CD4-positive, alpha-beta T cell (primary cell): ENCODE results near the gene HIVEP3. TPM values are rescaled to one million over a fixed set of nuclear protein-coding genes. Genes with fewer than 3 reads are reported as not detected.

ENCODE experiments used
- ATAC-seq: fragments of 200-7000 bp; cut with Tn5 transposase; one replicate; pipeline ENCODE4 v1.10.0; 2022; ENCODE audit warnings: mild to moderate bottlenecking; ENCODE audit not compliant: poor library complexity
- CTCF ChIA-PET: fragments of 350-600 bp; sonication (Branson Sonifier 250); formaldehyde crosslinking; loops from one replicate; lab custom pipeline; 2021; ENCODE audit warnings: antibody characterized with exemption, inconsistent platforms; lab: Charles Lee
- POLR2A ChIA-PET: fragments of 350-600 bp; sonication (Branson Sonifier 250); formaldehyde crosslinking; loops from one replicate; lab custom pipeline; 2021; ENCODE audit warnings: antibody characterized with exemption, inconsistent platforms; lab: Charles Lee
- DNase-seq, 14 experiments: peaks; one replicate each; pipeline ENCODE4 v3.0.0-alpha.2; 2013 to 2020; ENCODE audit warnings: mixed read lengths in 2 of 14
- H3K27ac ChIP-seq, 2 donors: one replicate each; pipeline versions ENCODE4 v1.5.1 to v1.7.0; 2013; ENCODE audit warnings: low read length in 2 of 2, low read depth in 1 of 2, mild to moderate bottlenecking in 1 of 2
- H3K27me3 ChIP-seq, 2 experiments: 1 replicate in 1 of 2; 2 replicates in 1 of 2; pipeline versions ENCODE4 v1.6.1 to v1.7.0; 2013; ENCODE audit warnings: low read length in 2 of 2, control low read depth in 1 of 2, mild to moderate bottlenecking in 1 of 2, moderate library complexity in 1 of 2; ENCODE audit not compliant: insufficient read depth in 2 of 2, control insufficient read depth in 1 of 2
- H3K36me3 ChIP-seq: one replicate; pipeline ENCODE4 v1.6.1; 2013; ENCODE audit warnings: low read length, control low read depth; ENCODE audit not compliant: insufficient read depth
- H3K4me1 ChIP-seq: one replicate; pipeline ENCODE4 v1.6.1; 2013; ENCODE audit warnings: low read length, control low read depth; ENCODE audit not compliant: insufficient read depth
- H3K4me3 ChIP-seq: one replicate; pipeline ENCODE4 v1.5.1; 2013; ENCODE audit warnings: mild to moderate bottlenecking, low read length, moderate library complexity
- H3K9me3 ChIP-seq, 2 experiments: 1 replicate in 1 of 2; 2 replicates in 1 of 2; pipeline versions ENCODE4 v1.6.1 to v1.7.0; 2013; ENCODE audit warnings: low read length in 2 of 2, mild to moderate bottlenecking in 2 of 2, control low read depth in 1 of 2, moderate library complexity in 1 of 2; ENCODE audit not compliant: control insufficient read depth in 1 of 2, insufficient read depth in 1 of 2
- H3K27ac Mint-ChIP-seq: one replicate; pipeline ENCODE4 v1.8.0; 2020; ENCODE audit warnings: mixed read lengths
- H3K27me3 Mint-ChIP-seq: one replicate; pipeline ENCODE4 v1.8.0; 2021; ENCODE audit warnings: mixed read lengths
- H3K36me3 Mint-ChIP-seq: one replicate; pipeline ENCODE4 v1.8.0; 2021; ENCODE audit warnings: low read depth, mixed read lengths
- H3K4me1 Mint-ChIP-seq: one replicate; pipeline ENCODE4 v1.8.0; 2021; ENCODE audit warnings: low read depth, mixed read lengths
- H3K4me3 Mint-ChIP-seq: one replicate; pipeline ENCODE4 v1.8.0; 2020; ENCODE audit warnings: mild to moderate bottlenecking, mixed read lengths
- H3K9me3 Mint-ChIP-seq: one replicate; pipeline ENCODE4 v1.8.0; 2020; ENCODE audit warnings: mixed read lengths
- CTCF ChIP-seq: fragments of 200-600 bp; IDR thresholded peaks from one replicate; pipeline ENCODE4 v1.8.0; 2022; ENCODE audit warnings: antibody characterized with exemption, mild to moderate bottlenecking
- intact Hi-C, 2 experiments: fragments of 100-400 bp; cut with DNase I in 1 of 2; cut with micrococcal nuclease in 1 of 2; formaldehyde crosslinking; loops; one replicate each; pipeline versions ENCODE4 v1.15.1 to v1.9.0; 2023 to 2025; cut with DNase I, micrococcal nuclease
- total RNA-seq, 174 experiments: library from RNA in 2 of 174; stranded (reverse) in 2 of 174; gene quantifications; one replicate each; pipeline ENCODE4 v1.2.3 and lab custom pipeline; 2021 to 2026

HIVEP3 gene
- total RNA-seq, 2 experiments from 2014 or later = 5.1 to 5.4 TPM

GRCh38 chr1:41710980-41711379 lies 207.7 kb downstream of the HIVEP3 start:
- Mint-ChIP-seq H3K27ac (no peak overlapping the region), H3K4me3 (no peak overlapping the region), H3K9me3 (no peaks in the 10 kb centered on the region), H3K27me3 (no peaks in the 10 kb centered on the region), H3K4me1 (no peaks in the 10 kb centered on the region), H3K36me3 (no peaks in the 10 kb centered on the region)
- TF ChIP-seq CTCF = no peak
- ATAC-seq (no peak), DNase-seq (no peak)
- intact Hi-C loops = no loop called here
- Histone ChIP-seq H3K4me1 (peaks cover 4% of the 10 kb centered on the region), H3K4me3 (no peak overlapping the region), H3K27me3 (no peaks in the 10 kb centered on the region), H3K36me3 (no peaks in the 10 kb centered on the region), H3K9me3 (no peaks in the 10 kb centered on the region), H3K27ac (no peak overlapping the region)
- CTCF ChIA-PET = no interaction called here
- POLR2A ChIA-PET = no interaction called here

GRCh38 chr1:41709873-41710272 lies 208.8 kb downstream of the HIVEP3 start:
- no peak overlapping the region for H3K27ac Mint-ChIP-seq
- intact Hi-C loops = no loop called here
- no peaks in the 10 kb centered on the region for H3K36me3 ChIP-seq
- DNase-seq (no peak), ATAC-seq (no peak)
- no peak overlapping the region for H3K27ac ChIP-seq
- no peaks in the 10 kb centered on the region for H3K9me3 Mint-ChIP-seq
- CTCF ChIA-PET = no interaction called here
- no peaks in the 10 kb centered on the region for H3K27me3 ChIP-seq
- TF ChIP-seq CTCF = no peak
- H3K4me3 ChIP-seq = no peak overlapping the region
- no peaks in the 10 kb centered on the region for H3K36me3 Mint-ChIP-seq
- no peaks in the 10 kb centered on the region for H3K27me3 Mint-ChIP-seq
- no peaks in the 10 kb centered on the region for H3K9me3 ChIP-seq
- H3K4me1 Mint-ChIP-seq = no peaks in the 10 kb centered on the region
- H3K4me1 ChIP-seq = peaks cover 3% of the 10 kb centered on the region
- H3K4me3 Mint-ChIP-seq = no peak overlapping the region
- POLR2A ChIA-PET = no interaction called here

GRCh38 chr1:41709331-41709730 lies 209.4 kb downstream of the HIVEP3 start:
- no peak overlapping the region for H3K4me3 ChIP-seq
- H3K36me3 Mint-ChIP-seq = no peaks in the 10 kb centered on the region
- ATAC-seq (no peak), DNase-seq (no peak)
- H3K27ac ChIP-seq = no peak overlapping the region
- no peaks in the 10 kb centered on the region for H3K27me3 Mint-ChIP-seq
- no peaks in the 10 kb centered on the region for H3K36me3 ChIP-seq
- no peak overlapping the region for H3K27ac Mint-ChIP-seq
- ChIA-PET CTCF (no interaction called here), POLR2A (interaction anchor here (1.2 kb wide), 1 partner anchor 36 kb away, joined by 3 read pairs; no protein-coding TSS in a partner anchor)
- H3K9me3 ChIP-seq = no peaks in the 10 kb centered on the region
- no peaks in the 10 kb centered on the region for H3K4me1 Mint-ChIP-seq
- TF ChIP-seq CTCF = no peak
- no peaks in the 10 kb centered on the region for H3K9me3 Mint-ChIP-seq
- intact Hi-C loops = no loop called here
- H3K4me1 ChIP-seq = peaks cover 3% of the 10 kb centered on the region
- H3K4me3 Mint-ChIP-seq = no peak overlapping the region
- H3K27me3 ChIP-seq = no peaks in the 10 kb centered on the region
